K562 (cell line): ENCODE data around the gene EVI5. TPM values are rescaled to one million over a fixed set of nuclear protein-coding genes. Genes with fewer than 3 reads are reported as not detected.
A peak's percentile ranks its signal among the peaks of the same experiment; 100 is the strongest.

Source experiments
- CBX1 ChIP-seq: sonication (generic); IDR thresholded peaks from 2 replicates; pipeline ENCODE4 v1.6.1; 2016; ENCODE audit warnings: antibody characterized with exemption, low read depth, mild to moderate bottlenecking
- CCNT2 ChIP-seq: IDR thresholded peaks from 2 replicates; pipeline ENCODE4 v1.6.1; 2011; ENCODE audit warnings: borderline replicate concordance, low read depth, mild to moderate bottlenecking, moderate library complexity, mixed read lengths, low read length; ENCODE audit not compliant: insufficient read length; ENCODE audit errors: extremely low read depth
- DNMT1 ChIP-seq: fragments of 450-650 bp; IDR thresholded peaks from 2 replicates; pipeline ENCODE4 v1.6.1; 2016; ENCODE audit warnings: antibody characterized with exemption, mild to moderate bottlenecking
- GATAD2A ChIP-seq: fragments of 450-650 bp; IDR thresholded peaks from 2 replicates; pipeline ENCODE4 v1.6.1; 2017
- HDAC2 ChIP-seq: fragments of 450-650 bp; IDR thresholded peaks from 2 replicates; pipeline ENCODE4 v1.6.1; 2016; ENCODE audit warnings: mild to moderate bottlenecking
- ID3 ChIP-seq, 2 experiments: fragments of 250-450 bp in 1 of 2; fragments of 450-650 bp in 1 of 2; sonication (Bioruptor Pico) in 1 of 2; IDR thresholded peaks; 2 replicates each; pipeline versions ENCODE4 v1.6.1 to v1.8.0; 2016 to 2021; ENCODE audit warnings: mild to moderate bottlenecking in 2 of 2, moderate library complexity in 2 of 2, missing compliant biosample characterization in 1 of 2, missing genetic modification characterization in 1 of 2
- PBX2 ChIP-seq, 2 experiments: IDR thresholded peaks in 1 of 2; conservative IDR thresholded peaks in 1 of 2; 2 replicates each; pipeline ENCODE4 v1.6.1; 2016; ENCODE audit warnings: low read depth in 2 of 2, mild to moderate bottlenecking in 1 of 2, missing compliant biosample characterization in 1 of 2, missing genetic modification characterization in 1 of 2, moderate library complexity in 1 of 2
- TSHZ1 ChIP-seq: fragments of 250-450 bp; sonication (Bioruptor Pico); IDR thresholded peaks from 2 replicates; pipeline ENCODE4 v1.4.0; 2020; ENCODE audit warnings: mild to moderate bottlenecking, moderate library complexity
- ZBTB1 ChIP-seq: sonication (generic); formaldehyde crosslinking; IDR thresholded peaks from 2 replicates; pipeline ENCODE4 v1.8.1; 2023; ENCODE audit warnings: missing genetic modification reagents, low read depth, mild to moderate bottlenecking, borderline replicate concordance
- ZBTB12 ChIP-seq: fragments of 250-450 bp; sonication (Bioruptor Pico); IDR thresholded peaks from 2 replicates; pipeline ENCODE4 v1.4.0; 2020
- ZFX ChIP-seq: sonication (generic); formaldehyde crosslinking; IDR thresholded peaks from 2 replicates; pipeline ENCODE4 v1.8.0; 2022; ENCODE audit warnings: mild to moderate bottlenecking, missing genetic modification reagents, moderate library complexity
- ZNF398 ChIP-seq: fragments of 250-450 bp; sonication (Bioruptor Pico); IDR thresholded peaks from 2 replicates; pipeline ENCODE4 v1.8.0; 2021; ENCODE audit warnings: moderate library complexity, mild to moderate bottlenecking, inconsistent platforms
- ZNF696 ChIP-seq: fragments of 250-450 bp; sonication (Bioruptor Pico); conservative IDR thresholded peaks from 2 replicates; pipeline ENCODE4 v1.4.0; 2020; ENCODE audit warnings: mild to moderate bottlenecking, moderate library complexity
- polyA plus RNA-seq, 8 experiments: library from polyadenylated mRNA; depleted of rRNA in 4 of 8; stranded (reverse) in 5 of 8; unstranded in 3 of 8; fragments of >200 nt; fragmentation: Nextera tagmentation in 2 of 8; fragmentation: Illumina TruSeq in 1 of 8; extraction: Ambion mirVana in 2 of 8; extraction: Trizol in 1 of 8; gene quantifications; 2 replicates each; pipeline versions ENCODE4 v1.2.1 to v1.2.3, GENCODE V29; 2011 to 2014; ENCODE audit warnings: inconsistent platforms in 1 of 8, missing spikeins in 1 of 8
- total RNA-seq, 7 experiments: library from RNA; depleted of rRNA in 6 of 7; stranded (reverse); fragments of >200 nt in 6 of 7; fragmentation: Illumina TruSeq in 2 of 7; extraction: Trizol in 2 of 7; gene quantifications; 2 replicates each; pipeline versions ENCODE4 v1.2.1 to v1.2.3, GENCODE V29; 2011 to 2021; ENCODE audit warnings: low replicate concordance in 1 of 7

The EVI5 gene
- total and polyA plus RNA-seq, 9 of the 15 experiments (the other 6 are each of a cell fraction or from before 2014, with no cell fraction given) = 1.7 to 50.1 (median 13.7) TPM

GRCh38 chr1:92485381-92486250 lies 299.3 kb downstream of the EVI5 start (continued):
- TF ChIP-seq ID3 (CRISPR knock-in tag; IDR thresholded peaks at IDR 0.05) (no peak), ID3 (tag; IDR thresholded peaks at IDR 0.05) (peak; percentile 63; the same call in 1 of the 2 replicates), ZNF398 (no peak), DNMT1 (no peak), TSHZ1 (no peak), ZNF696 (no peak), GATAD2A (no peak), ZFX (CRISPR knock-in tag) (peak; percentile 75), ZBTB12 (no peak), PBX2 (CRISPR knock-in tag; IDR thresholded peaks at IDR 0.05; ENCODE audit: low read depth) (no peak), PBX2 (tag; conservative IDR thresholded peaks at IDR 0.05; ENCODE audit: low read depth) (no peak), HDAC2 (no peak), CCNT2 (peak; percentile 26), ZBTB1 (CRISPR knock-in tag) (no peak), CBX1 (no peak)
